ENCODE results near the gene TRDMT1. TPM values are rescaled to one million over a fixed set of nuclear protein-coding genes. Genes with fewer than 3 reads are reported as not detected.

Gene TRDMT1
- total RNA-seq, 1 donor from 2014 or later, result 9.0 TPM

GRCh38 chr10:17225808-17226207 is 24.3 kb upstream of the TRDMT1 start:
- Mint-ChIP-seq H3K9me3 (peaks cover 5% of the 10 kb centered on the region), H3K27me3 (peaks cover 49% of the 10 kb centered on the region), H3K4me1 (ENCODE audit: unreplicated experiment) (peaks cover 28% of the 10 kb centered on the region), H3K27ac (no peak overlapping the region), H3K4me3 (no peak overlapping the region), H3K36me3 (peaks cover 5% of the 10 kb centered on the region)
- no peak for DNase-seq (ENCODE audit: extremely low spot score, unreplicated experiment)
- TF ChIP-seq CTCF (conservative IDR thresholded peaks at IDR 0.05), result no peak

GRCh38 chr10:17222329-17222728 is 20.9 kb upstream of the TRDMT1 start:
- Mint-ChIP-seq H3K4me3 (no peak overlapping the region), H3K27ac (no peak overlapping the region), H3K36me3 (no peaks in the 10 kb centered on the region), H3K27me3 (peaks cover 29% of the 10 kb centered on the region), H3K4me1 (ENCODE audit: unreplicated experiment) (peaks cover 25% of the 10 kb centered on the region), H3K9me3 (peaks cover 5% of the 10 kb centered on the region)
- DNase-seq (ENCODE audit: extremely low spot score, unreplicated experiment), result no peak
- no peak for TF ChIP-seq CTCF (conservative IDR thresholded peaks at IDR 0.05)

GRCh38 chr10:17220652-17221100 is 19.2 kb upstream of the TRDMT1 start:
- H3K27me3 Mint-ChIP-seq, result peaks cover 14% of the 10 kb centered on the region
- no peak for DNase-seq (ENCODE audit: extremely low spot score, unreplicated experiment)
- H3K9me3 Mint-ChIP-seq, result peaks cover 5% of the 10 kb centered on the region
- peak overlapping the region; percentile 27 for H3K27ac Mint-ChIP-seq
- H3K36me3 Mint-ChIP-seq, result no peaks in the 10 kb centered on the region
- peaks cover 18% of the 10 kb centered on the region for H3K4me1 Mint-ChIP-seq (ENCODE audit: unreplicated experiment)
- TF ChIP-seq CTCF (conservative IDR thresholded peaks at IDR 0.05), result peak; percentile 16
- H3K4me3 Mint-ChIP-seq, result peak overlapping the region; percentile 13

GRCh38 chr10:17219024-17219423 is 17.6 kb upstream of the TRDMT1 start:
- Mint-ChIP-seq H3K9me3 (peaks cover 5% of the 10 kb centered on the region), H3K27me3 (peaks cover 11% of the 10 kb centered on the region), H3K27ac (no peak overlapping the region), H3K36me3 (no peaks in the 10 kb centered on the region), H3K4me1 (ENCODE audit: unreplicated experiment) (peaks cover 26% of the 10 kb centered on the region), H3K4me3 (no peak overlapping the region)
- TF ChIP-seq CTCF (conservative IDR thresholded peaks at IDR 0.05), result no peak
- no peak for DNase-seq (ENCODE audit: extremely low spot score, unreplicated experiment)

- H3K9me3 Mint-ChIP-seq, result no peaks in the 10 kb centered on the region
Measured at GRCh38 chr10:17217631-17218232, 16.3 kb upstream of the TRDMT1 start.

More at GRCh38 chr10:17217631-17218232, 16.3 kb upstream of the TRDMT1 start:
- Mint-ChIP-seq H3K4me3 (no peak overlapping the region), H3K27ac (no peak overlapping the region), H3K4me1 (ENCODE audit: unreplicated experiment) (peaks cover 37% of the 10 kb centered on the region), H3K36me3 (no peaks in the 10 kb centered on the region), H3K27me3 (peaks cover 3% of the 10 kb centered on the region)
- DNase-seq (ENCODE audit: extremely low spot score, unreplicated experiment), result no peak
- TF ChIP-seq CTCF (conservative IDR thresholded peaks at IDR 0.05), result no peak
